Camera-type eye (tissue), 1 donor: ENCODE measurements around the gene DEPDC7. TPM values are rescaled to one million over a fixed set of nuclear protein-coding genes. Genes with fewer than 3 reads are reported as not detected.

Experiments used
- total RNA-seq: library from RNA; depleted of rRNA; stranded (reverse); fragments of >200 nt; gene quantifications from one replicate; pipeline ENCODE4 v1.2.3, GENCODE V29; 2014

The DEPDC7 gene
- total RNA-seq, result 4.1 TPM

DNA sequence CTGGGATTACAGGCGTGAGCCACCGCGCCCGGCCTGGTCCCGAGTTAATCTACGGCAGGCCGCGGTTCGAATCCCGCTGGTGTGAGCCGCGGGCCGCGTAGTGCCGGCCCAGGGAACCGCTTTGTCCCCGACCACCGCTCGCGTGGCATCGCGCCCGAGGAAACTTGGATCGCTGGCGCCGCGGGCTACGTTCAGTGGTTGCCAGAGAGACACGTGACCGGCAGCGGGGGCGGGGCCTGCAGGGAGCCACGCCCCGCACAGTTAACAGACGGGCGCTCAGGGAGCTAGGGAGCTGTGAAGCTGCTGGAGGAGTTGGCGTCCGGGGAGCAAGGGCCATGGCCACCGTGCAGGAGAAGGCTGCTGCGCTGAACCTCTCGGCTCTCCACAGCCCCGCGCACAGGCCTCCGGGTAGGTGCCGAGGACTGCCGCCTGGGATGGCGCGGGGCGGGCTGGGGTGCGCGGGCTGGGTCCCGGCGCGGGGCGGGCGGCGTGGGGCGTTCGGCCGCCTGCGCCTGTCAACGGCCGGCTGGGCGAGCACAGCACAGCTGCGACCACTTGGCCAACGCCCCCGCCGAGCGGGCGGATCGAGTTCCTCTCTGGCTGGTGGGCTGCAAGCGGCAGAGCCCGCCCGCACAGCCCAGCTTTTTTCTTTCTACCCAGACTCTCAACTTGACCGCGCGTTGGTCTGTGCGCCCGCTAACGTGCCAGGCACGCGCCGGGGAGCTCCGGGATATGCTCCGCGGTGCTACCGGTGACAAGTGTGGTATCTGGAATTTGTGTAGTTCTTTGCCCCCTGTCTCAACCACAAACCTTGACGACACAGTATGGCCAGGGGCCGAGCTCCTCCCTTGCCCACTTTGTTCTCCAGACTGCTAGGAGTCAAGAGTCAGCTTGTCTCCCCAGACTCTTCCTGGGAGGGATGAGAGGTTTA is at the start of gene DEPDC7:
TSS of gene DEPDC7 (plus strand) at position 258 of the 931 bp plus-strand sequence. CDS start at position 336, 78 bp downstream.

GRCh38 chr11:33039274-33040032 is 23.8 kb downstream of the DEPDC7 start, which contains the start of gene TCP11L1:
TCP11L1 (plus strand) TSS chr11:33039572; CDS start chr11:33043774, 4,202 bp downstream.

Other genes starting within 250 kb of the DEPDC7 start
- not detected for gene CCDC73, start 221.2 kb upstream of the DEPDC7 start, total RNA-seq
- 1.4 TPM for gene PRRG4, start 186.0 kb upstream of the DEPDC7 start, total RNA-seq
- 82.6 TPM for gene QSER1, start 123.1 kb upstream of the DEPDC7 start, total RNA-seq
- gene TCP11L1, start 23.7 kb downstream of the DEPDC7 start, total RNA-seq, result 23.4 TPM
- gene CSTF3, start 145.6 kb downstream of the DEPDC7 start, total RNA-seq, result 46.5 TPM
- gene HIPK3, start 241.5 kb downstream of the DEPDC7 start, total RNA-seq, result 196 TPM